ENCODE measurements around the gene CARS1.

DNA sequence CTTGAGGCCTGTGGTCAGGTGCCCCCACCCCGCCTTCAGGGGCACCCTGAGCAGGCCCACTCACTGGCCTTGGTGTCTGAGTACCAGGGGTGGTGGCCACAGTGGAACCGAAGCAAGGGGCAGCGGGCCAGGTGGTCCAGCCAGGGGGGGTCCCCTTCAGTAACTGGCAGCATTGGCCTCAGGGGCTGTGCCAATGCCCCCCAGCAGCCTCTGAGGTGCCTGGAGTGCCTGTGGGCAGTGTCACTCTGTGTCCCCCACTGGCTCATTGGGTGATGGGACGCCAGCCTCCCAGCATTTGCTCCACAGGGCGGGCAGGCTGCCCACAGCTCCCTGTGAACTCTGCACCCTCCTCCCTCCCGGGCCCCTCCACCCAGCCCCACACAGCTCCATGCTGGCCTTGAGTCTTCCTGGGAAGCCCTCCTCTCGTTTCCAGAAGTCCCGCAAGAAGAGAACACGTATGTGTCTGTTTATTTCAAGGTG is 29.5 kb upstream of the CARS1 start:
- TF ChIP-seq, protein P1, sequence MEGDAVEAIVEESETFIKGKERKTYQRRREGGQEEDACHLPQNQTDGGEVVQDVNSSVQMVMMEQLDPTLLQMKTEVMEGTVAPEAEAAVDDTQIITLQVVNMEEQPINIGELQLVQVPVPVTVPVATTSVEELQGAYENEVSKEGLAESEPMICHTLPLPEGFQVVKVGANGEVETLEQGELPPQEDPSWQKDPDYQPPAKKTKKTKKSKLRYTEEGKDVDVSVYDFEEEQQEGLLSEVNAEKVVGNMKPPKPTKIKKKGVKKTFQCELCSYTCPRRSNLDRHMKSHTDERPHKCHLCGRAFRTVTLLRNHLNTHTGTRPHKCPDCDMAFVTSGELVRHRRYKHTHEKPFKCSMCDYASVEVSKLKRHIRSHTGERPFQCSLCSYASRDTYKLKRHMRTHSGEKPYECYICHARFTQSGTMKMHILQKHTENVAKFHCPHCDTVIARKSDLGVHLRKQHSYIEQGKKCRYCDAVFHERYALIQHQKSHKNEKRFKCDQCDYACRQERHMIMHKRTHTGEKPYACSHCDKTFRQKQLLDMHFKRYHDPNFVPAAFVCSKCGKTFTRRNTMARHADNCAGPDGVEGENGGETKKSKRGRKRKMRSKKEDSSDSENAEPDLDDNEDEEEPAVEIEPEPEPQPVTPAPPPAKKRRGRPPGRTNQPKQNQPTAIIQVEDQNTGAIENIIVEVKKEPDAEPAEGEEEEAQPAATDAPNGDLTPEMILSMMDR (IDR thresholded peaks at IDR 0.05; ENCODE audit: low read depth, low read length, poor library complexity, severe bottlenecking) = no peak
- TF ChIP-seq EZH2phosphoT487 (IDR thresholded peaks at IDR 0.05; ENCODE audit: borderline replicate concordance, low read length) = no peak

Measured in DOHH2 (cell line).